Muscle layer of colon (tissue), 2 donors: Measurements from ENCODE around the gene NFATC2IP.
"Not testable (repeated sequence)": the region's sequence is repeated elsewhere in the genome, so short reads cannot be mapped to it uniquely, and the experiment has no call there.

Experiments used
- H3K27ac ChIP-seq: one replicate; pipeline ENCODE4 v1.7.0; 2013; ENCODE audit warnings: low read depth, mild to moderate bottlenecking, low read length, moderate library complexity
- H3K27me3 ChIP-seq, 2 donors: one replicate each; pipeline ENCODE4 v1.7.0; 2013; ENCODE audit warnings: low read length in 2 of 2, mild to moderate bottlenecking in 2 of 2; ENCODE audit not compliant: insufficient read depth in 2 of 2, control insufficient read depth in 1 of 2
- H3K36me3 ChIP-seq: one replicate; pipeline ENCODE4 v1.7.0; 2013; ENCODE audit warnings: mild to moderate bottlenecking, low read length; ENCODE audit not compliant: insufficient read depth
- H3K4me1 ChIP-seq: one replicate; pipeline ENCODE4 v1.7.0; 2013; ENCODE audit warnings: mild to moderate bottlenecking, low read length; ENCODE audit not compliant: insufficient read depth
- H3K4me3 ChIP-seq, 2 donors: one replicate each; pipeline ENCODE4 v1.7.0; 2013; ENCODE audit warnings: low read length in 2 of 2, low read depth in 1 of 2, mild to moderate bottlenecking in 1 of 2, moderate library complexity in 1 of 2
- H3K9ac ChIP-seq: one replicate; pipeline ENCODE4 v1.7.0; 2013; ENCODE audit warnings: low read length
- H3K9me3 ChIP-seq: one replicate; pipeline ENCODE4 v1.7.0; 2013; ENCODE audit warnings: mild to moderate bottlenecking, low read length
- donor health status: abdominal sarcoma.
- donor health status: Adenocarcinoma of cecum.

The NFATC2IP gene

DNA sequence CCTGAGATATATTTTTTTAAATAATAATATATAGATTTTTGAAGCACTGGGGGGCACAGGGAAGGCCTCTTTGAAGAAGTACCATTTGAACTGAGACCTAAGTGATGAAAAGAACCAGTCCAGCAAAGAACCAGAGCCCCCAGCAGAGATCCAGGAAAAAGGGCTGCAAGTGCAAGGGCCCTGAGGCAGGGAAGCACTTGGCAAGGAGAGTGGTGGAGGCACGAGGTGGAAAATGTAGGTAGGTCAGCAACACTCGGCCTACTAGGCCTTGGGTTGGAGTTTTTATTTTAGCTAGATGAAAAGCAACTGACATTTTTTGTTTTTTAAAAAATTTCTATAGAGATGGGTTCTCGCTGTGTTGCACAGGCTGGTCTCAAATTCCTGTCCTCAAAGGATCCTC lies 20.5 kb upstream of the NFATC2IP start:
- Histone ChIP-seq H3K27me3 (no peaks in the 10 kb centered on the region), H3K4me3 (no peak overlapping the region), H3K27ac (no peak overlapping the region), H3K4me1 (no peaks in the 10 kb centered on the region), H3K9ac (no peak overlapping the region), H3K36me3 (no peaks in the 10 kb centered on the region), H3K9me3 (no peaks in the 10 kb centered on the region)

DNA sequence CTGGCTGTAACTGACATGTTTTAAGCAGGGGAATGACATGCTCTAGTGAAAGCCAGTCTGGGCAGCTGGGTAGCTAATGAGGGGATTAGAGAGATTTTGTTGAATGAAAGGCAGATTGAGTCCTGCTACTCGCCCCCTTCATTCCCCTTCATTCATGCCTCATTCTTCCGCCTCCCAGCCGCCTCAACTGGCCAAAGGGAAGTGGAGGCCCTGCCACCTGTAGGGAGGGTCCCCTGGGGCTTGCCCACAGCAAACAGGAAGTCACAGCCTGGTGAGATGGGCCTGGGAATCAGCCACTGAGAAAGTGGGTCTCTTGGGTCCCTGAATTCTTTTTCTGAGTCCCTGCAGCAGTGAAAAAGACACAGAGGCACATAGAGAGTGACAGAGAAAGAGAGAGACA lies 20.1 kb upstream of the NFATC2IP start:
- Histone ChIP-seq H3K4me1 (no peaks in the 10 kb centered on the region), H3K27ac (no peak overlapping the region), H3K4me3 (no peak overlapping the region), H3K36me3 (no peaks in the 10 kb centered on the region), H3K27me3 (no peaks in the 10 kb centered on the region), H3K9ac (no peak overlapping the region), H3K9me3 (no peaks in the 10 kb centered on the region)

DNA sequence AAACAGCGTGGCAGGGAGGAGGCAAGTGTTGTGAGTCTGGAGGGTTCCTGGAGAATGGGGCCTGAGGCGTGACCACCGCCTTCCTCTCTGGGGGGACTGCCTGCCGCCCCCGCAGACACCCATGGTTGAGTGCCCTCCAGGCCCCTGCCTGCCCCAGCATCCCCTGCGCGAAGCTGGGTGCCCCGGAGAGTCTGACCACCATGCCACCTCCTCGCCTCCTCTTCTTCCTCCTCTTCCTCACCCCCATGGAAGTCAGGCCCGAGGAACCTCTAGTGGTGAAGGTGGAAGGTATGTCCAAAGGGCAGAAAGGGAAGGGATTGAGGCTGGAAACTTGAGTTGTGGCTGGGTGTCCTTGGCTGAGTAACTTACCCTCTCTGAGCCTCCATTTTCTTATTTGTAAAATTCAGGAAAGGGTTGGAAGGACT lies 18.9 kb upstream of the NFATC2IP start, which contains the start of gene CD19:
CD19 (plus strand) TSS at position 171 of the 425 bp plus-strand sequence; CDS start at position 201, 30 bp downstream.
- Histone ChIP-seq H3K9ac (no peak within 1 kb of the TSS), H3K27ac (no peak within 1 kb of the TSS), H3K36me3 (no peaks in the 10 kb centered on the region), H3K4me1 (no peaks in the 10 kb centered on the region), H3K9me3 (no peaks in the 10 kb centered on the region), H3K27me3 (no peaks in the 10 kb centered on the region), H3K4me3 (no peak within 1 kb of the TSS)

DNA sequence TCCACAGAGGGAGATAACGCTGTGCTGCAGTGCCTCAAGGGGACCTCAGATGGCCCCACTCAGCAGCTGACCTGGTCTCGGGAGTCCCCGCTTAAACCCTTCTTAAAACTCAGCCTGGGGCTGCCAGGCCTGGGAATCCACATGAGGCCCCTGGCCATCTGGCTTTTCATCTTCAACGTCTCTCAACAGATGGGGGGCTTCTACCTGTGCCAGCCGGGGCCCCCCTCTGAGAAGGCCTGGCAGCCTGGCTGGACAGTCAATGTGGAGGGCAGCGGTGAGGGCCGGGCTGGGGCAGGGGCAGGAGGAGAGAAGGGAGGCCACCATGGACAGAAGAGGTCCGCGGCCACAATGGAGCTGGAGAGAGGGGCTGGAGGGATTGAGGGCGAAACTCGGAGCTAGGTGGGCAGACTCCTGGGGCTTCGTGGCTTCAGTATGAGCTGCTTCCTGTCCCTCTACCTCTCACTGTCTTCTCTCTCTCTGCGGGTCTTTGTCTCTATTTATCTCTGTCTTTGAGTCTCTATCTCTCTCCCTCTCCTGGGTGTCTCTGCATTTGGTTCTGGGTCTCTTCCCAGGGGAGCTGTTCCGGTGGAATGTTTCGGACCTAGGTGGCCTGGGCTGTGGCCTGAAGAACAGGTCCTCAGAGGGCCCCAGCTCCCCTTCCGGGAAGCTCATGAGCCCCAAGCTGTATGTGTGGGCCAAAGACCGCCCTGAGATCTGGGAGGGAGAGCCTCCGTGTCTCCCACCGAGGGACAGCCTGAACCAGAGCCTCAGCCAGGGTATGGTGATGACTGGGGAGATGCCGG lies 18.2 kb upstream of the NFATC2IP start:
- no peak overlapping the region for H3K4me3 ChIP-seq
- no peak overlapping the region for H3K9ac ChIP-seq
- H3K27ac ChIP-seq = no peak overlapping the region
- H3K9me3 ChIP-seq = no peaks in the 10 kb centered on the region
- H3K36me3 ChIP-seq = no peaks in the 10 kb centered on the region
- no peaks in the 10 kb centered on the region for H3K4me1 ChIP-seq
- no peaks in the 10 kb centered on the region for H3K27me3 ChIP-seq

DNA sequence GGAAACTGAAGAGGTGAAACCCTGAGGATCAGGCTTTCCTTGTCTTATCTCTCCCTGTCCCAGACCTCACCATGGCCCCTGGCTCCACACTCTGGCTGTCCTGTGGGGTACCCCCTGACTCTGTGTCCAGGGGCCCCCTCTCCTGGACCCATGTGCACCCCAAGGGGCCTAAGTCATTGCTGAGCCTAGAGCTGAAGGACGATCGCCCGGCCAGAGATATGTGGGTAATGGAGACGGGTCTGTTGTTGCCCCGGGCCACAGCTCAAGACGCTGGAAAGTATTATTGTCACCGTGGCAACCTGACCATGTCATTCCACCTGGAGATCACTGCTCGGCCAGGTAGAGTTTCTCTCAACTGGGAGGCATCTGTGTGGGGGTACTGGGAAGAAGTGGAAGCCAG lies 17.6 kb upstream of the NFATC2IP start:
- no peak overlapping the region for H3K27ac ChIP-seq
- no peaks in the 10 kb centered on the region for H3K27me3 ChIP-seq
- H3K9ac ChIP-seq = no peak overlapping the region
- H3K9me3 ChIP-seq = no peaks in the 10 kb centered on the region
- H3K4me1 ChIP-seq = no peaks in the 10 kb centered on the region
- H3K4me3 ChIP-seq = no peak overlapping the region
- no peaks in the 10 kb centered on the region for H3K36me3 ChIP-seq

DNA sequence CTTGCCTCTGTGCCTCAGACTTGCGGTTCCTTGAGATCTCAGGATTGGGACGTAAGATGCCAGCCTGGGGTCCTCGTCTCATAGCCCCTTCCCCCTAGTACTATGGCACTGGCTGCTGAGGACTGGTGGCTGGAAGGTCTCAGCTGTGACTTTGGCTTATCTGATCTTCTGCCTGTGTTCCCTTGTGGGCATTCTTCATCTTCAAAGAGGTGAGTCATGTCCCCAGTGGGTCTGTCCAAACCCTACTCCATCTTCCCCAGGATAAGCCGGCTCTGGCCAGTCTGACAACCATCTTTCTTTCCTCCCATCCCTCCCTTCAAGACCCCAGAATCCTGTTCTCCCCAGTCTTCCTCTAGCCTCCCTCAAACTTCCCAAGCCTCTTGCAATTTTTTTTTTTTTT lies 15.4 kb upstream of the NFATC2IP start:
- H3K27ac ChIP-seq = no peak overlapping the region
- H3K27me3 ChIP-seq = no peaks in the 10 kb centered on the region
- no peaks in the 10 kb centered on the region for H3K9me3 ChIP-seq
- no peaks in the 10 kb centered on the region for H3K4me1 ChIP-seq
- no peak overlapping the region for H3K9ac ChIP-seq
- no peaks in the 10 kb centered on the region for H3K36me3 ChIP-seq
- H3K4me3 ChIP-seq = no peak overlapping the region

DNA sequence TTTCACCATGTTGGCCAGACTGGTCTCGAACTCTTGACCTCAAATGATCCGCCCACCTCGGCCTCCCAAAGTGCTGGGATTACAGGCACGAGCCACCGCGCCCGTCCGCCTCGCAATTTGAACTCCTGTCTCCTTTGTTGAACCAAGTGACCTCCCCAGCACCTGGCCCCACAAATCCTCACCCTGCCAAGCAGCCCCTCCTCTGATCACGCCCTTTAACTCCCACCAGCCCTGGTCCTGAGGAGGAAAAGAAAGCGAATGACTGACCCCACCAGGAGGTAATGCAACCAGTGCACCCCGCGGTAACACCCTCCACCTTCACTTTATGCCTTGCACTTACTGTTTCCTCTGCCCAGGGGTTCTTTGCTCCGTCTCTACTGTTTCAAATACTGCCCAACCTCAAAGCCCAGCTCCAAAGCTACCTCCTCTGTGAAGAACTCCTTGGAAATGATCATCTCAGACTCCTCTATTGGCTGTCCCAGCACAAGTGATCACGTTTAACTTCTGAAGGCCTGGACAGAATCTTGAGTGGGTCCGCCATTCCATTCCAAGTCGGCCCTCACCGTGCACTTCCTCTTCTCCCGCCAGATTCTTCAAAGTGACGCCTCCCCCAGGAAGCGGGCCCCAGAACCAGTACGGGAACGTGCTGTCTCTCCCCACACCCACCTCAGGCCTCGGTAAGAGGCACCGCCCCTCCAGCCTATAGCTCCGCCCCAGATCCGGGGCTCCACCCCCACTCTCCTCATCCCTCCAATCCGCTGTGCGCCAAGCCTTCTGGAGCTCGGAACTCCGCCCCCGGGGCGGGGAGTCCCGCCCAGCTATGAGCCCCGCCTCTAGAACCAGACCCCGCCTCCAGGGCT lies 14.6 kb upstream of the NFATC2IP start:
- Histone ChIP-seq H3K27ac (no peak overlapping the region), H3K4me3 (peak overlapping the region in 1 of 2 donors; percentile 41), H3K9me3 (no peaks in the 10 kb centered on the region), H3K4me1 (no peaks in the 10 kb centered on the region), H3K36me3 (no peaks in the 10 kb centered on the region), H3K27me3 (no peaks in the 10 kb centered on the region), H3K9ac (no peak overlapping the region)

DNA sequence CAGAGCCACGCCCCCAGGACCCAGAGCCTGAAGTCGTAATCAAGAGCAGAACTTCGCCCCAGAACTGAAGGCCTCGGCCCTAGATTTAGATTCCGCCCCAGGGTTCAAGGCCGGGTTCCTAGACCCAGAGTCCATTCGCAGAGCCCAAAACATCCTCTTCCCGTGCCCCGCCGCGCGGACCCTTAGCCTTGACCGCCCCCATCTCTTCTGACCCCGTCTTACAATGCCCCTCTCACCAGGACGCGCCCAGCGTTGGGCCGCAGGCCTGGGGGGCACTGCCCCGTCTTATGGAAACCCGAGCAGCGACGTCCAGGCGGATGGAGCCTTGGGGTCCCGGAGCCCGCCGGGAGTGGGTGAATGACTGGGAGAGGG lies 14.0 kb upstream of the NFATC2IP start:
- Histone ChIP-seq H3K4me3 (no peak overlapping the region), H3K27me3 (no peaks in the 10 kb centered on the region), H3K9ac (no peak overlapping the region)

DNA sequence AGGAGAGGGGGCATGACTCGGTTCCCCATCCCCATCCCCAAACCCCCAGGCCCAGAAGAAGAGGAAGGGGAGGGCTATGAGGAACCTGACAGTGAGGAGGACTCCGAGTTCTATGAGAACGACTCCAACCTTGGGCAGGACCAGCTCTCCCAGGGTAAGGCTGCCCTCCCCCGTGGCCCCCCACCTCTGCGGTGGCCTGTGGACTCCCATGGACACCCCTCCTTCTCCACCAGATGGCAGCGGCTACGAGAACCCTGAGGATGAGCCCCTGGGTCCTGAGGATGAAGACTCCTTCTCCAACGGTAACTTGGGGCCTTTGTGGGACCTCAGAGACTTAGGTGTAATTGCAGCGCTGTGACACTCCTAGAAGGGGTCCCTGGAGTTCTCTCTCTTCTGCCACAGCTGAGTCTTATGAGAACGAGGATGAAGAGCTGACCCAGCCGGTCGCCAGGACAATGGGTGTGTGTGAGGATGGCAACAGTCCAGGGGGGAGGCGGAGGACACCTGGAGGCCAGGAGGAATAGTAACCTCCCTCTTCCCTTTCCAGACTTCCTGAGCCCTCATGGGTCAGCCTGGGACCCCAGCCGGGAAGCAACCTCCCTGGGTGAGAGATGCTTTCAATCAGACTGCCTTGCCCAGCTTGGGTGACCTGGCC lies 13.4 kb upstream of the NFATC2IP start:
- Histone ChIP-seq H3K9me3 (no peaks in the 10 kb centered on the region), H3K4me1 (no peaks in the 10 kb centered on the region), H3K27ac (no peak overlapping the region), H3K27me3 (no peaks in the 10 kb centered on the region), H3K4me3 (no peak overlapping the region), H3K9ac (no peak overlapping the region), H3K36me3 (no peaks in the 10 kb centered on the region)

More for the DNA sequence above, 14.0 kb upstream of the NFATC2IP start:
- no peak overlapping the region for H3K27ac ChIP-seq
- H3K36me3 ChIP-seq = no peaks in the 10 kb centered on the region
- H3K4me1 ChIP-seq = no peaks in the 10 kb centered on the region
- H3K9me3 ChIP-seq = no peaks in the 10 kb centered on the region

DNA sequence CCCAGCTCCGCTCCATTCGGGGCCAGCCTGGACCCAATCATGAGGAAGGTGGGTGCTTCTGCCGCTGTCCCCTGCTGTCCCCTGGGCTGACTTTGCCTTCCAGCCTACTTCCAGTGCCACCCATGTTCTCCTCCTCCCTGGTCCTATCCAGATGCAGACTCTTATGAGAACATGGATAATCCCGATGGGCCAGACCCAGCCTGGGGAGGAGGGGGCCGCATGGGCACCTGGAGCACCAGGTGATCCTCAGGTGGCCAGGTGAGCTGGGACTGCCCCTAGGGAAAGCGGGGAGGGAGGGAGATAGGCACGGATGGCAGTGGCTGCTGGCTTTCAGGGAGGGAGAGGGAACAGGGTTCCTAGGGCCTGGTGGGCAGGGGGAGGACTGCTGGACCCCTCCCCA lies 12.0 kb upstream of the NFATC2IP start:
- H3K9ac ChIP-seq = no peak overlapping the region
- no peaks in the 10 kb centered on the region for H3K27me3 ChIP-seq
- H3K4me1 ChIP-seq = no peaks in the 10 kb centered on the region
- H3K4me3 ChIP-seq = no peak overlapping the region
- no peak overlapping the region for H3K27ac ChIP-seq
- H3K36me3 ChIP-seq = no peaks in the 10 kb centered on the region
- no peaks in the 10 kb centered on the region for H3K9me3 ChIP-seq

DNA sequence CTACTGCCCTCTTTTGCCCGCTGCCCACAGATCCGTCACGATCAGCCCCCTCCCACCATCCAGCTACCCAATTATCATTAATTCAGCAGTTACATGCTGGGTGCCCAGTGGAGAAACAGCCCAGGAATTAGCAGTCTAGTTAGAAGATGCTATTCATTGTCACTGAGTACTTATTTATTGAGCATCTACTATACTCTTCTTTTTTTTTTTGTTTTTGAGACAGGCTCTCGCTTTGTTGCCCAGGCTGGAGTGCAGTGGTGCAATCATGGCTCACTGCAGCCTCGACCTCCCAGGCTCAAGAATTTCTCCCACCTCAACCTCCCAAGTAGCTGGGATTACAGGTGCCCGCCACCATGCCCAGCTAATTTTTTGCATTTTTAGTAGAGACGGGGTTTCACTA lies 10.9 kb upstream of the NFATC2IP start:
- not testable (repeated sequence) for H3K27me3 ChIP-seq, H3K4me3 ChIP-seq, H3K36me3 ChIP-seq, H3K27ac ChIP-seq, H3K9ac ChIP-seq, H3K4me1 ChIP-seq, H3K9me3 ChIP-seq
